Measurements from ENCODE around the gene KMT2C. TPM values are rescaled to one million over a fixed set of nuclear protein-coding genes. Genes with fewer than 3 reads are reported as not detected.

The KMT2C gene
- total RNA-seq, 4 donors from 2014 or later = 59.0 to 73.9 (median 69.5) TPM

- 64% methylated on average over 4 of the region's 4 CpGs for WGBS
- H3K4me3 ChIP-seq = no peak overlapping the region
- H3K9me3 ChIP-seq = no peaks in the 10 kb centered on the region
- no peak for DNase-seq (ENCODE audit: extremely low spot score)
- TF ChIP-seq CTCF (IDR thresholded peaks at IDR 0.05) (peak; percentile 31 to 61 (median 37)), POLR2A (IDR thresholded peaks at IDR 0.05; ENCODE audit: low read depth) (no peak), EP300 (IDR thresholded peaks at IDR 0.05) (no peak)
- peaks cover 64 to 100% (median 82%) of the 10 kb centered on the region in 4 donors for H3K36me3 ChIP-seq
- H3K27ac ChIP-seq (replicated peaks in 1 of 4) = peak overlapping the region in 1 of 4 donors; percentile 31
- intact Hi-C loops (cut with DNase I) = no loop called here
- H3K27me3 ChIP-seq = no peaks in the 10 kb centered on the region
- H3K4me1 ChIP-seq = peaks cover 0 to 13% (median 9%) of the 10 kb centered on the region in 4 donors
Measured at GRCh38 chr7:152145853-152146466, 289.8 kb downstream of the KMT2C start.

- intact Hi-C loops (cut with DNase I) = no loop called here
- 73% methylated on average over 12 of the region's 12 CpGs for WGBS
- Histone ChIP-seq H3K27ac (replicated peaks in 1 of 4) (no peak overlapping the region), H3K36me3 (peaks cover 54 to 100% (median 81%) of the 10 kb centered on the region in 4 donors), H3K9me3 (no peaks in the 10 kb centered on the region), H3K4me3 (no peak overlapping the region), H3K4me1 (peaks cover 0 to 13% (median 9%) of the 10 kb centered on the region in 4 donors), H3K27me3 (no peaks in the 10 kb centered on the region)
- TF ChIP-seq POLR2A (IDR thresholded peaks at IDR 0.05; ENCODE audit: low read depth) = no peak
- no peak for DNase-seq (ENCODE audit: extremely low spot score)
Measured at GRCh38 chr7:152144557-152145245, 291.1 kb downstream of the KMT2C start.

GRCh38 chr7:152142976-152143595, 292.7 kb downstream of the KMT2C start:
- H3K27ac ChIP-seq (replicated peaks in 1 of 4) = no peak overlapping the region
- H3K36me3 ChIP-seq = peaks cover 59 to 100% (median 81%) of the 10 kb centered on the region in 4 donors
- TF ChIP-seq EP300 (IDR thresholded peaks at IDR 0.05) (no peak), POLR2AphosphoS5 (IDR thresholded peaks at IDR 0.05) (no peak), POLR2A (IDR thresholded peaks at IDR 0.05; ENCODE audit: low read depth) (no peak), CTCF (IDR thresholded peaks at IDR 0.05) (no peak)
- 54% methylated on average over 5 of the region's 5 CpGs for WGBS
- no peaks in the 10 kb centered on the region for H3K9me3 ChIP-seq
- intact Hi-C loops (cut with DNase I) = no loop called here
- DNase-seq (ENCODE audit: extremely low spot score) = no peak
- no peaks in the 10 kb centered on the region for H3K27me3 ChIP-seq
- H3K4me1 ChIP-seq = peaks cover 0 to 13% (median 9%) of the 10 kb centered on the region in 4 donors
- H3K4me3 ChIP-seq = no peak overlapping the region

- peaks cover 41 to 98% (median 70%) of the 10 kb centered on the region in 4 donors for H3K36me3 ChIP-seq
- TF ChIP-seq EP300 (IDR thresholded peaks at IDR 0.05) (no peak), POLR2A (IDR thresholded peaks at IDR 0.05; ENCODE audit: low read depth) (no peak), CTCF (IDR thresholded peaks at IDR 0.05) (no peak), POLR2AphosphoS5 (IDR thresholded peaks at IDR 0.05) (no peak)
- intact Hi-C loops (cut with DNase I) = no loop called here
- H3K4me1 ChIP-seq = peaks cover 11 to 18% (median 14%) of the 10 kb centered on the region in 4 donors
- no peak for DNase-seq (ENCODE audit: extremely low spot score)
- H3K9me3 ChIP-seq = no peaks in the 10 kb centered on the region
- no peaks in the 10 kb centered on the region for H3K27me3 ChIP-seq
- no peak overlapping the region for H3K27ac ChIP-seq (replicated peaks in 1 of 4)
- no peak overlapping the region for H3K4me3 ChIP-seq
- WGBS = 100% methylated on average over 2 of the region's 2 CpGs
Measured at GRCh38 chr7:152140560-152140959, 295.2 kb downstream of the KMT2C start.

GRCh38 chr7:152140067-152140466, 295.7 kb downstream of the KMT2C start:
- H3K4me1 ChIP-seq = peaks cover 11 to 15% (median 12%) of the 10 kb centered on the region in 4 donors
- no peaks in the 10 kb centered on the region for H3K27me3 ChIP-seq
- H3K36me3 ChIP-seq = peaks cover 41 to 93% (median 69%) of the 10 kb centered on the region in 4 donors
- WGBS = 90% methylated on average over 4 of the region's 4 CpGs
- no peaks in the 10 kb centered on the region for H3K9me3 ChIP-seq
- TF ChIP-seq EP300 (IDR thresholded peaks at IDR 0.05) (no peak), POLR2AphosphoS5 (IDR thresholded peaks at IDR 0.05) (no peak), CTCF (IDR thresholded peaks at IDR 0.05) (no peak), POLR2A (IDR thresholded peaks at IDR 0.05; ENCODE audit: low read depth) (no peak)
- no peak overlapping the region for H3K27ac ChIP-seq (replicated peaks in 1 of 4)
- H3K4me3 ChIP-seq = no peak overlapping the region
- intact Hi-C loops (cut with DNase I) = no loop called here
- DNase-seq (ENCODE audit: extremely low spot score) = no peak

Measured in esophagus muscularis mucosa (tissue), 4 donors.